Heart left ventricle (tissue), 13 donors: ENCODE measurements around the gene TEAD1.

ENCODE experiments used
- CTCF ChIP-seq, 12 donors: fragments of 200-600 bp; sonication (generic) in 4 of 12; IDR thresholded peaks; one replicate each; pipeline versions ENCODE4 v1.5.0 to v1.8.0; 2018 to 2022; ENCODE audit warnings: antibody characterized with exemption in 12 of 12, mild to moderate bottlenecking in 5 of 12
- POLR2A ChIP-seq, 2 donors: fragments of 450-650 bp; IDR thresholded peaks; one replicate each; pipeline ENCODE4 v1.6.1; 2017; ENCODE audit warnings: antibody characterized with exemption in 2 of 2, mild to moderate bottlenecking in 2 of 2, moderate library complexity in 2 of 2
- donor health status: ischemic (EF 13 %, LVEDD 7.1; RV severe dilation, severe dysfunction).
- donor health status: DM: no; HTN: yes; CAD: no.
- donor health status: DM: no; HTN: no; CAD: no.
- donor health status: ischemic (EF 25% LVEDD 6.9; RV normal size, moderate dysfunction).
- donor health status: ischemic (EF 25% LVEDD 5.7; RV mildly dilated, moderate dysfunction).
- donor health status: ischemic (EF 35%, LVEDD 5.7; RV mildly dilated, moderate dysfunction).
- donor health status: nonischemic (EF 11% LVEDD 7.7; RV severe dilation, severe dysfunction).
- donor health status: DM: yes; HTN: yes; CAD: no.
- donor health status: PGD.
- donor health status: ischemic (EF 29% LVEDD 5.4; RV normal size, mild dysfunction).
- donor health status: nonischemic (EF 23%, LVEDD 6.1; RV moderate dilation, normal function).

- TF ChIP-seq POLR2A (IDR thresholded peaks at IDR 0.05) = no peak
- TF ChIP-seq CTCF (IDR thresholded peaks at IDR 0.05) = no peak
Observed at GRCh38 chr11:12865863-12866595, 191.8 kb downstream of the TEAD1 start.
